ENCODE measurements around the gene TFB2M.

The TFB2M gene

GRCh38 chr1:246595146-246595545, 29.1 kb upstream of the TFB2M start:
- TF ChIP-seq FOXP2 (optimal IDR thresholded peaks at IDR 0.05; ENCODE audit: borderline replicate concordance, extremely low read depth, extremely low read length, insufficient read depth) (no peak), TAF1 (IDR thresholded peaks at IDR 0.05; ENCODE audit: borderline replicate concordance, insufficient read depth, low read length) (no peak), SIN3A (IDR thresholded peaks at IDR 0.05; ENCODE audit: borderline replicate concordance, insufficient read depth, low read length) (no peak), POLR2AphosphoS5 (IDR thresholded peaks at IDR 0.05; ENCODE audit: low read depth, low read length) (no peak), REST (IDR thresholded peaks at IDR 0.05; ENCODE audit: insufficient read depth in 1 of 2, low read depth in 2 of 2, low read length in 2 of 2) (no peak)

DNA sequence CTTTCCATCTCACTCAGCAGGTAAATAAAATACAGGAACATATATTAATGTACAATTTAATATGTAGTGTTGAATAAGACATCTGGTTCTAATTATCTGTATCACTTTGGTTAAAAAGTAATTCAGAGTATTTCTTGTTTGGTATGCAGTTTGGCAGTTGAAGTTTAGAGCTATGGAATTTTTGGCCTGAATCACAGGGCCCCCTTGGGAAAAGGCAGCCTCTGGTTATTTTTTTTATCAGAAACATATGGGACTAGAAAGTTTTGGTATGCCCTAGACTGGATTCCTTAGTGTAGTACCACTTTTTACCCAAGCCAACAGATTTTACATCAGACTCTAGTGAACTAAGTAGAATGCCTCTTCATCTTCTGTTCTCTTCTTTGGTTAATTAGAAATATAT, 26.6 kb upstream of the TFB2M start:
- TF ChIP-seq TAF1 (IDR thresholded peaks at IDR 0.05; ENCODE audit: borderline replicate concordance, insufficient read depth, low read length) (no peak), FOXP2 (optimal IDR thresholded peaks at IDR 0.05; ENCODE audit: borderline replicate concordance, extremely low read depth, extremely low read length, insufficient read depth) (no peak), SIN3A (IDR thresholded peaks at IDR 0.05; ENCODE audit: borderline replicate concordance, insufficient read depth, low read length) (no peak), REST (IDR thresholded peaks at IDR 0.05; ENCODE audit: insufficient read depth in 1 of 2, low read depth in 2 of 2, low read length in 2 of 2) (no peak), POLR2AphosphoS5 (IDR thresholded peaks at IDR 0.05; ENCODE audit: low read depth, low read length) (no peak)

DNA sequence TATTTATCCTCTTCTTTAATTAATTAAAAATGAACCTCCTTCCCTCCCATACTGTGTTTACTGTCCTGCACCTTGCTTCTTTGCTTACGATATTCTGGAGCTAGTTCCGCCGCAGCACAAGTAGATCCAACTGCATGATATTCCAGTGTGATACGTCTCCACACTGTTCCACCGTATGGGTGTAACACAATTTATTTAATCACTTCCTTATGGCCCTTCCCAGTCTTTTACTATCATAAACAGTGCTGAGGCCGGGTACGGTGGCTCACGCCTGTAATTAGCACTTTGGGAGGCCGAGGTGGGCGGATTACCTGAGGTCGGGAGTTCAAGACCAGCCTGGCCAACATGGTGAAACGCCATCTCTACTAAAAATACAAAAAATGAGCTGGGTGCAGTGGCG, 25.9 kb upstream of the TFB2M start:
- TF ChIP-seq FOXP2 (optimal IDR thresholded peaks at IDR 0.05; ENCODE audit: borderline replicate concordance, extremely low read depth, extremely low read length, insufficient read depth) (no peak), SIN3A (IDR thresholded peaks at IDR 0.05; ENCODE audit: borderline replicate concordance, insufficient read depth, low read length) (no peak), POLR2AphosphoS5 (IDR thresholded peaks at IDR 0.05; ENCODE audit: low read depth, low read length) (no peak), REST (IDR thresholded peaks at IDR 0.05; ENCODE audit: insufficient read depth in 1 of 2, low read depth in 2 of 2, low read length in 2 of 2) (no peak), TAF1 (IDR thresholded peaks at IDR 0.05; ENCODE audit: borderline replicate concordance, insufficient read depth, low read length) (no peak)

- no peak for TF ChIP-seq POLR2AphosphoS5 (IDR thresholded peaks at IDR 0.05; ENCODE audit: low read depth, low read length)
- TF ChIP-seq SIN3A (IDR thresholded peaks at IDR 0.05; ENCODE audit: borderline replicate concordance, insufficient read depth, low read length): no peak
- no peak for TF ChIP-seq FOXP2 (optimal IDR thresholded peaks at IDR 0.05; ENCODE audit: borderline replicate concordance, extremely low read depth, extremely low read length, insufficient read depth)
- TF ChIP-seq REST (IDR thresholded peaks at IDR 0.05; ENCODE audit: insufficient read depth in 1 of 2, low read depth in 2 of 2, low read length in 2 of 2): no peak
- no peak for TF ChIP-seq TAF1 (IDR thresholded peaks at IDR 0.05; ENCODE audit: borderline replicate concordance, insufficient read depth, low read length)
These were observed 25.4 kb upstream of the TFB2M start for GRCh38 chr1:246591504-246591903.

GRCh38 chr1:246591047-246591446, 25.0 kb upstream of the TFB2M start:
- no peak for TF ChIP-seq REST (IDR thresholded peaks at IDR 0.05; ENCODE audit: insufficient read depth in 1 of 2, low read depth in 2 of 2, low read length in 2 of 2)
- no peak for TF ChIP-seq TAF1 (IDR thresholded peaks at IDR 0.05; ENCODE audit: borderline replicate concordance, insufficient read depth, low read length)
- no peak for TF ChIP-seq POLR2AphosphoS5 (IDR thresholded peaks at IDR 0.05; ENCODE audit: low read depth, low read length)
- TF ChIP-seq FOXP2 (optimal IDR thresholded peaks at IDR 0.05; ENCODE audit: borderline replicate concordance, extremely low read depth, extremely low read length, insufficient read depth): no peak
- TF ChIP-seq SIN3A (IDR thresholded peaks at IDR 0.05; ENCODE audit: borderline replicate concordance, insufficient read depth, low read length): no peak

Data from PFSK-1 (cell line).